GM23248 (cell line): ENCODE data around the gene PLEKHG4B. TPM values are rescaled to one million over a fixed set of nuclear protein-coding genes. Genes with fewer than 3 reads are reported as not detected.

ENCODE experiments used
- DNase-seq: peaks from one replicate; pipeline ENCODE4 v3.0.0-alpha.2; 2015
- H2AFZ ChIP-seq: fragments of 200-600 bp; sonication (generic); 2 replicates; pipeline ENCODE4 v1.6.1; 2016; ENCODE audit warnings: antibody characterized with exemption
- H3F3A ChIP-seq: fragments of 200-600 bp; sonication (generic); 2 replicates; pipeline ENCODE4 v1.6.1; 2016; ENCODE audit warnings: mild to moderate bottlenecking, antibody characterized with exemption, mixed run types; ENCODE audit not compliant: insufficient read depth
- H3K27ac ChIP-seq: fragments of 200-600 bp; sonication (generic); 2 replicates; pipeline ENCODE4 v1.5.1; 2016; ENCODE audit warnings: mild to moderate bottlenecking
- H3K27me3 ChIP-seq: fragments of 200-600 bp; sonication (generic); replicated peaks from 2 replicates; pipeline ENCODE4 v1.6.1; 2016; ENCODE audit warnings: mild to moderate bottlenecking; ENCODE audit not compliant: insufficient read depth
- H3K36me3 ChIP-seq: fragments of 200-600 bp; sonication (generic); 2 replicates; pipeline ENCODE4 v1.6.1; 2016; ENCODE audit warnings: low read depth, mild to moderate bottlenecking
- H3K4me1 ChIP-seq: fragments of 200-600 bp; sonication (generic); 2 replicates; pipeline ENCODE4 v1.6.1; 2016; ENCODE audit warnings: mild to moderate bottlenecking; ENCODE audit not compliant: insufficient read depth
- H3K4me2 ChIP-seq: fragments of 200-600 bp; sonication (generic); one replicate; pipeline ENCODE4 v1.6.1; 2016; ENCODE audit warnings: mild to moderate bottlenecking; ENCODE audit not compliant: unreplicated experiment
- H3K4me3 ChIP-seq: fragments of 200-600 bp; sonication (generic); 2 replicates; pipeline ENCODE4 v1.5.1; 2016; ENCODE audit warnings: mild to moderate bottlenecking
- H3K79me2 ChIP-seq: fragments of 200-600 bp; sonication (generic); 2 replicates; pipeline ENCODE4 v1.6.1; 2016; ENCODE audit warnings: mild to moderate bottlenecking; ENCODE audit not compliant: insufficient read depth
- H3K9ac ChIP-seq: fragments of 200-600 bp; sonication (generic); 2 replicates; pipeline ENCODE4 v1.6.1; 2016; ENCODE audit warnings: mild to moderate bottlenecking
- H3K9me2 ChIP-seq: fragments of 200-600 bp; sonication (generic); 2 replicates; pipeline ENCODE4 v1.6.1; 2016; ENCODE audit warnings: mixed run types, mild to moderate bottlenecking, moderate library complexity; ENCODE audit not compliant: insufficient read depth
- H3K9me3 ChIP-seq: fragments of 200-600 bp; sonication (generic); one replicate; pipeline ENCODE4 v1.6.1; 2017; ENCODE audit warnings: low read depth
- H4K20me1 ChIP-seq: fragments of 200-600 bp; sonication (generic); 2 replicates; pipeline ENCODE4 v1.6.0; 2016; ENCODE audit not compliant: insufficient read depth
- EZH2 ChIP-seq: fragments of 200-600 bp; sonication (generic); IDR thresholded peaks from 2 replicates; pipeline ENCODE4 v1.6.1; 2018; ENCODE audit warnings: antibody characterized with exemption, mild to moderate bottlenecking; ENCODE audit not compliant: insufficient read depth, poor library complexity, severe bottlenecking
- EZH2phosphoT487 ChIP-seq: fragments of 200-600 bp; sonication (generic); IDR thresholded peaks from 2 replicates; pipeline ENCODE4 v1.6.1; 2018; ENCODE audit warnings: antibody characterized with exemption, moderate library complexity, mild to moderate bottlenecking, low read depth; ENCODE audit not compliant: insufficient read depth
- WGBS, 2 experiments: methylation state at CpG; one replicate each; pipeline ENCODE4 v1.1.6; 2015 to 2017; ENCODE audit warnings: low lambda C conversion rate in 2 of 2, low coverage in 1 of 2; ENCODE audit errors: missing lambda C conversion rate in 2 of 2; 5-methylcytosine and 5-hydroxymethylcytosine counted together
- in situ Hi-C: fragments of 300-500 bp; cut with MboI; formaldehyde crosslinking; loops from 2 replicates; pipeline ENCODE4 v1.15.0; 2020
- polyA plus RNA-seq: library from polyadenylated mRNA; unstranded; fragments of >200 nt; fragmentation: Nextera tagmentation; extraction: Ambion mirVana; gene quantifications from 2 replicates; pipeline ENCODE4 v1.2.1, GENCODE V29; 2016
- total RNA-seq: library from RNA; depleted of rRNA; stranded (reverse); fragments of >200 nt; shearing (Covaris generic); gene quantifications from 2 replicates; pipeline ENCODE4 v1.2.3, GENCODE V29; 2014

Gene PLEKHG4B
- total and polyA plus RNA-seq, 2 experiments from 2014 or later, result not detected

DNA sequence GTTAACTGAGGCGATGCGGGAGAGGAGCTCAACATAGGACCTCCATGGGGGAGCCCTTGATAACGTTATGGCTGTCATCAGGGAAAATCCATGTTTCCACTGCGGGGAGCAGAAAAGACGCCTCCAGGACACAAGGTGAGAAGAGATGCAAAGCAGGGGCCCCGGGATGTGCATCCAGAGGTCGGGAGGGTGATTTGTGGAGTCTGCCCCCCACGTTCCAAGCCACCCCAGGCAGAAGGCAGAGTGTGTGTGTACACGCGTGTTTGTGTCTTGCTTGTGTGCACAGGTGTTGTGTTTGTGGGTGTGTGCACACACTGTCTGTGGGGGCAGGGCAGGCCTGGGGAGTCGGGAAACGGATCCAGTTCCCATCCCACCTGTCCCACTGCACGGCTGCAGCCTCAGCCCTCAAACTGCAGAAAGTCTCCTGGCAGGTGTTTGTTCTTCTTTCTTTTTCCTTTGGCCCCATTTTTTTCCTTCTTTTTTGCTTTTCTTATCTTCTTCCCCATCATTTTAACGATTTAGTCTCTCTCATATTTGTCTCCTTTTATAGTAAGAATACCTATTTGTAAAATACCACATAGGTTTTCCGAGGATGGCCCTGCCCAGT, 17.4 kb upstream of the PLEKHG4B start:
- Histone ChIP-seq H2AFZ (no peak overlapping the region), H3K9me3 (no peaks in the 10 kb centered on the region), H3K27me3 (peaks cover 42% of the 10 kb centered on the region), H3K9me2 (no peaks in the 10 kb centered on the region), H3K4me3 (no peak overlapping the region), H3K4me2 (no peak overlapping the region), H3K27ac (no peak overlapping the region), H3K36me3 (no peaks in the 10 kb centered on the region), H3K4me1 (no peaks in the 10 kb centered on the region), H3F3A (no peaks in the 10 kb centered on the region), H4K20me1 (no peaks in the 10 kb centered on the region), H3K9ac (no peak overlapping the region), H3K79me2 (no peaks in the 10 kb centered on the region)
- TF ChIP-seq EZH2phosphoT487 (no peak), EZH2 (no peak)
- no peak for DNase-seq
- in situ Hi-C loops, result no loop called here
- WGBS, 2 experiments, result 50 to 51% methylated on average over 15 of the region's 15 CpGs

DNA sequence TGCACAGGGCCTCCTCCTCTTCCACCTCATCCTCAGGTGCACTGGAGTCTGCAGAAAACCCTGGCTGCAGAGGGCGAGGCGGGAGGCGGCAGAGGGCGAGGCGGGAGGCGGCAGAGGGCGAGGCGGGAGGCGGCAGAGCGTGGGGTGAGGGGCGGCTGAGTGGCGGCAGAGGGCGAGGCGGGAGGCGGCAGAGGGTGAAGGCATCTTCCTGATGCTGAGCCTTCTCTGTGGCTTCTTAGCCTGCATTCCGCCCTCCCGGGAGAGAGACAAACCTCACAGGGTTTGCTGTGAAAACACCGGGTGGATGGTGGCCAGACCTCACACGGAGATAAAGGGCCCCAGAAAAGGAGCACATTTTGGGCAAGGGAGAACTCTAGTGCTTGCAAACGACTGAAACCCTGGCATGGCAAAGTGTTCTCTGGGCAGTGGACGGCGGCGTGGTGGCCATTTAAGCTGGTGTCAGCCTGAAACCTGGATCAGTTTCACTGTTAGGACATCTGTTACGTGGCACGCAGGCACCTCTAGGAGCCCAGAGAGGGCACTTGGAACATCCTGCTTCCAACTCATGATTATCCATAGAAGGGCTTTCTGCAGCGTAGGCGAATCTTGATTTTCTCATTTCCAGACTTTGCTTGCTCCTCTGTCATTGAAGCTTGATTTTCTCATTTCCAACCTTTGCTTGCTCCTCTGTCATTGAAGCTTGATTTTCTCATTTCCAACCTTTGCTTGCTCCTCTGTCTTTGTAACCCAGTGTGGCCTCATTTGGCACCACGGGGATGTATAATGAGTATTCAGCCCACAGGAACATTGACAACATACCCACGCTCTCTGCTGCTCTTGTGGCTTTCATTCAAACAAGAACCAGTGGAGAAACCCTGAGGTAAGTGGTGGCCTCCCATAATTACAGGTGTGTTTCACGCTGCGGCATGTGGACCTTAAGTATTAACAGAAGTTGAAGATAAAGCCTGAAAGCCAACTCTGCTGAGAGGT, 16.3 kb upstream of the PLEKHG4B start:
- in situ Hi-C loops, result no loop called here
- 43 to 55% methylated on average over 26 to 31 of the region's 31 CpGs for WGBS, 2 experiments
- DNase-seq, result no peak

DNA sequence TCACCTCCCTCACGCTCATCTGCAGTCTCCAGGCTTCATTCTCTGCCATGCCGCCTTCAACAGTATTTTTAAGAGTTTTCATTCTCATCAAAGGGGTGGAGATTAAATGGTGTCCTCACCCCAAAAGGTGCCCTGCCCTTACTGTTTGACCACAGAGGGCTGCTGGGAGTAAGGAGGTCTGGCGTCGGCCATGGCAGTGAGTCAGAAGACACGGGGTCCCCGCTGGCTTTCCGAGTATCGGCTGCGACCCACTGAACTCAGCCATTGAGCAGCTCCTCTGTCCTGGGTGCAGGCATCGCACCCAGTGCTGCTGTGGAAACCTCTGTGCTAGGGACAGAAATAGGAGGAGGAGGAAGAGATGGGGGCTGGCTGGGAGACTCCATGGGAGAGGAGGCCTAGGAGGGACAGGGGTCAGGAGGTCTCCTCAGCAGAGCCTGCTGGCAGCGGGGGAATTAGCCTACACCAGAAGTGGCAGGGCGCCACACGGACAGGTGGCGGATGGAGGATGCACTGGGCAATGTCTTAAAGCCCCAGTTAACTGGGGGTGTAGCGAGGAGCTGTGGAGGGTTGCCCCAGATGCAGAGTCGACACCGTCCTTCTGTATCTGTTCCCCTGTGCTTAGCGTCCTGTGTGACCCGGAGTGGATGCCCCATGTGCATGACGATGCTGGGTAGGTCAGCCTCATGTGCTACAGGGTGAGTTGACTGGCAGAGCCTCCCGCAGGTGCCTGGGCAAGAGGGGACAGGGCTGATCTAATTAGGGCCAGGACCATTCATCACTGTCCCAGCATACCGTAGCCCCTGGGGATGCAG, 15.4 kb upstream of the PLEKHG4B start:
- Histone ChIP-seq H3K9ac (no peak overlapping the region), H3K4me1 (no peaks in the 10 kb centered on the region), H3K79me2 (no peaks in the 10 kb centered on the region), H3K36me3 (no peaks in the 10 kb centered on the region), H3F3A (no peaks in the 10 kb centered on the region), H2AFZ (no peak overlapping the region), H3K27me3 (peaks cover 26% of the 10 kb centered on the region), H3K27ac (no peak overlapping the region), H3K4me3 (no peak overlapping the region), H3K9me2 (no peaks in the 10 kb centered on the region), H3K4me2 (no peak overlapping the region), H3K9me3 (no peaks in the 10 kb centered on the region), H4K20me1 (no peaks in the 10 kb centered on the region)
- no peak for DNase-seq
- TF ChIP-seq EZH2phosphoT487 (no peak), EZH2 (no peak)
- in situ Hi-C loops, result no loop called here
- 58% methylated on average over 22 of the region's 22 CpGs for WGBS, 2 experiments

More for the DNA sequence above, 16.3 kb upstream of the PLEKHG4B start:
- Histone ChIP-seq H3K4me2 (no peak overlapping the region), H3K27ac (no peak overlapping the region), H3K4me3 (no peak overlapping the region), H3K4me1 (no peaks in the 10 kb centered on the region), H2AFZ (no peak overlapping the region), H3K36me3 (no peaks in the 10 kb centered on the region), H3F3A (no peaks in the 10 kb centered on the region), H3K27me3 (peaks cover 35% of the 10 kb centered on the region), H3K9me3 (no peaks in the 10 kb centered on the region), H3K9ac (no peak overlapping the region), H4K20me1 (no peaks in the 10 kb centered on the region), H3K9me2 (no peaks in the 10 kb centered on the region), H3K79me2 (no peaks in the 10 kb centered on the region)
- TF ChIP-seq EZH2phosphoT487 (no peak), EZH2 (peak; percentile 43)

DNA sequence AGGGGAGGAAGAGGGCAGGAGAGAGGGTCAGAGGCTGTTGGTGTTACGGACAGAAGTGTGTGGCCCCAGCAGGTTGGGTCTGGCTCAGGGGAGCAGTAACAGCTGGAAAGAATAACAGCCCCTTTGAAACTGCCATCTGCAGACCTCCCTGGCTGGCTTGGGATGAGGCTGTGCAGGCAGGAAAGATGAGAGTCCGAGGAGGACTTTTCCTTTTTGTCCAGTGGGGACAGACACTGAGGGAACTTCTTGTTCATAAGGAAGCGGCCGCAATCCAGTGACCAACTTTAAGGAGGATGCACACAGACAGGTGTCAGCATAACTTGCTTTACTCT, 14.8 kb upstream of the PLEKHG4B start:
- no peaks in the 10 kb centered on the region for H3K9me2 ChIP-seq
- H3K9me3 ChIP-seq, result no peaks in the 10 kb centered on the region
- DNase-seq, result no peak
- H3K27ac ChIP-seq, result no peak overlapping the region
- no peak overlapping the region for H3K9ac ChIP-seq
- no peak overlapping the region for H2AFZ ChIP-seq
- H4K20me1 ChIP-seq, result no peaks in the 10 kb centered on the region
- H3K79me2 ChIP-seq, result no peaks in the 10 kb centered on the region
- peaks cover 26% of the 10 kb centered on the region for H3K27me3 ChIP-seq
- H3K4me3 ChIP-seq, result no peak overlapping the region
- no peaks in the 10 kb centered on the region for H3K36me3 ChIP-seq
- WGBS, 2 experiments, result 60 to 65% methylated on average over 4 of the region's 4 CpGs
- H3K4me1 ChIP-seq, result no peaks in the 10 kb centered on the region
- in situ Hi-C loops, result no loop called here
- no peak overlapping the region for H3K4me2 ChIP-seq
- H3F3A ChIP-seq, result no peaks in the 10 kb centered on the region
- no peak for TF ChIP-seq EZH2phosphoT487
